HG03575 (cell line): Measurements from ENCODE around the gene CAV3.

ENCODE experiments used
- ATAC-seq: cut with Tn5 transposase; IDR thresholded peaks from one replicate; pipeline ENCODE4 v1.9.1; 2021; ENCODE audit not compliant: unreplicated experiment, insufficient number of reproducible peaks, low FRiP score; ENCODE audit errors: extremely low read depth

The CAV3 gene

DNA sequence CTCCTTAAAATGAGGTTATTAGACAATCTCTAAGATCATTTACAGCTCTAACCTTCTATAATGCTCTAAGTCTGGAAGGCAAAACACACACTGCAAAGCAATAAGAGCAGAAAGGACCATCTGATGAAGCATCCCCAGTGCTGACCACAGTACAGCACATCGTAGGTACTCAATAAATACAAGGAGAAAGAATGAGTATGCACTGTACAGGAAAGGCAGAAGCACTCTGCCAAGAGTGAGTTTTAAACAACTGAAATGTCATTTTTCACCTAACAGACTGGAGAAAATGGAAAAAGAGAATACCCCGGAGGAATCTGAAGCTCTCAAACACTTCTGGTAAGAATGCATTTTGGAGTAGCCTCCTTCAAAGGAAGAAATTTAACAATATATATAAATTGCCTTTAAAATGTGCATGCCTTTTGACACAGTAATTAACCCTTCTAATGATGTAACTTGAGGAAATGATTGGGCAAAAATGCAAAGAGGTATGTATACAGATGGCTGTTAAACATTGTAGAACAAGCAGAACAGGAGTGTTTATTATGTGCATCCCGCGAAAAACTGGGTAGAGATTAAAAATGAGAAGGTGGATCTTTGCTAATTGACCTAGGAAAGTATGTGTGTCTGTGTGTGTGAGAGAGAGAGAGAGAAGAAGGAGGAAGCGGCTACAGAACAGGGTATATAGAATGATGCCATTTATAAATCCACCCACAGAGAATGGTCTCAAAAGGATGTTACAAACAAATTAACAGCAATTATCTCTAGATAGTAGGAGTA is 43.8 kb downstream of the CAV3 start:
- ATAC-seq, result no peak

GRCh38 chr3:8777978-8778267 is 44.3 kb downstream of the CAV3 start:
- ATAC-seq, result no peak

- ATAC-seq, result no peak
Measured at GRCh38 chr3:8778475-8778874, 44.9 kb downstream of the CAV3 start.

DNA sequence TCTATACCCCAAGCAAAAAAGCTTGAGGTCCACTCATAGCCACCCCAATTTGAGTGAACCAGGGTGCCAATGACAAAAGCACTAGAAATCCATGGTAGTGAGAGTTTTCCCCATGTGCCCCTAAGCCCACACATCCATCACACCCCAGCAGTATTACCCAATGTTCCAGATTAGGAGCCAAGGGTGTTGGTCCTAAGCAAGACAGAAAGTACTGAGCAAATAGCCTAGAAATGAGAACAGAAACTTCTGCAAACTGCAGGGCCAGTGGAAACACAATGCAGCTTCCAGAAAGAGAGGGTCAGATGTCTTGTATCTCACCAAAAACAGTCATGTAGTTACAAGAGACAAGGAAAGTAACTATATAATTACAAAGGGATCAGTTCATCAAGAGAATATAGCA is 46.7 kb downstream of the CAV3 start:
- ATAC-seq, result no peak

- no peak for ATAC-seq
Measured at GRCh38 chr3:8784676-8785435, 51.3 kb downstream of the CAV3 start.

DNA sequence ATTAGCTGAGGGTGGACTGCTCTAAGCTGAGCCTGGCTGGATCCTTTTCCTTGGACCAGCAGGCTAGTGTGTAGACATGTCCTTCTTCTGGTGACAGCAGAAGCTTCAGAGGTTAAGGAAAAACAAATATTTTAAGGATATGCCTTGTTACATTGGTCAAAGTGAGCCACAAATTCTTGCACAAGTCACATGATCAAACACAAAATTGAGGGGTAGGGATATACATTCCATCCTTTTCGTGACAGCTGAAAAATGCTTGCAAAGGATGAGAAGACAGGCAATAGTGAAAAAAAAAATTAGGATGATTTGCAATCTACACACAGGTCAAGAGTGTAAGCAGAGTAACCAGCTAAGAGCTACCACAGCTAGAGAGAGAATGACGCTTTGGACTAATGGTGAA is 56.9 kb downstream of the CAV3 start:
- no peak for ATAC-seq

- ATAC-seq, result no peak
Measured at GRCh38 chr3:8793242-8793641, 59.6 kb downstream of the CAV3 start.

DNA sequence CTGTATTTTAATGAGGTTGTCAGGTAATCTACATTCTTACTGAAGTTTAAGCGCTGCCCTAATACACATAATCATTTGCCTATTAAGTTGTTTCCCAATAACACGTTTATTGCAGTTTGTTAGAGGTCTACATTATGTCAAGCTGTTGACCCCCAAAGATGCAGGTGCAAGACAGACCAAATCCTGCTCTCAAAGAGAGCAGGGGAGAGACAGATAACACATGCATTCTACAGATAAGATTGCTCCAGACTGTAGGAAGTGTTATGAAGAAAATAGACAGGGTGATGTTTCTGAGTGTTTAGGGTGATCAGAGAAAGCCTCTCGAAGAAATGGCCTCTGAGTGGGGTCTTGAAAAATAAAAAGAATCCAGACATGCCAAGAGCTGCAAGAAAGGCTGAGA is 60.6 kb downstream of the CAV3 start:
- ATAC-seq, result no peak
